Prostate gland (tissue), 2 donors: Measurements from ENCODE around the gene HOXB5. TPM values are rescaled to one million over a fixed set of nuclear protein-coding genes. Genes with fewer than 3 reads are reported as not detected.

ENCODE experiments used
- DNase-seq: peaks from one replicate; pipeline ENCODE4 v3.0.0-alpha.2; 2019; ENCODE audit warnings: low spot score
- H3K27ac ChIP-seq, 2 donors: fragments of 200-600 bp; sonication (generic); 2 replicates each; pipeline ENCODE4 v1.5.1; 2017 to 2019
- H3K27me3 ChIP-seq: fragments of 200-600 bp; sonication (generic); replicated peaks from 2 replicates; pipeline ENCODE4 v1.5.1; 2019; ENCODE audit not compliant: insufficient read depth
- H3K36me3 ChIP-seq, 2 donors: fragments of 200-600 bp; sonication (generic); 1 replicate in 1 of 2; 2 replicates in 1 of 2; pipeline versions ENCODE4 v1.5.1 to v1.8.1; 2017 to 2019
- H3K4me1 ChIP-seq: fragments of 200-600 bp; sonication (generic); replicated peaks from 2 replicates; pipeline ENCODE4 v1.5.1; 2019
- H3K4me3 ChIP-seq, 2 donors: fragments of 200-600 bp; sonication (generic); 2 replicates each; pipeline ENCODE4 v1.5.1; 2017 to 2019
- H3K9me3 ChIP-seq: fragments of 200-600 bp; sonication (generic); 2 replicates; pipeline ENCODE4 v1.5.1; 2017
- CTCF ChIP-seq, 4 experiments: fragments of 200-600 bp in 2 of 4; fragments of 450-650 bp in 2 of 4; sonication (generic) in 2 of 4; IDR thresholded peaks; 1 replicate in 3 of 4; 2 replicates in 1 of 4; pipeline ENCODE4 v1.5.1; 2016 to 2019; ENCODE audit warnings: antibody characterized with exemption in 4 of 4, mild to moderate bottlenecking in 2 of 4, moderate library complexity in 2 of 4
- POLR2A ChIP-seq: fragments of 450-650 bp; IDR thresholded peaks from one replicate; pipeline ENCODE4 v1.6.1; 2016; ENCODE audit warnings: antibody characterized with exemption, mild to moderate bottlenecking
- POLR2AphosphoS5 ChIP-seq: sonication (generic); formaldehyde crosslinking; IDR thresholded peaks from one replicate; pipeline ENCODE4 v1.6.1; 2017; ENCODE audit warnings: antibody characterized with exemption
- WGBS: methylation state at CpG from one replicate; pipeline ENCODE4 v1.1.5; 2018; 5-methylcytosine and 5-hydroxymethylcytosine counted together
- intact Hi-C: fragments of 100-400 bp; cut with DNase I; formaldehyde crosslinking; loops from one replicate; pipeline ENCODE4 v1.14.2; 2022
- total RNA-seq, 2 donors: library from RNA; depleted of rRNA; stranded (reverse); fragments of >200 nt; gene quantifications; one replicate each; pipeline ENCODE4 v1.1.0, GENCODE V29; 2016

HOXB5 gene
- total RNA-seq, 2 donors from 2014 or later: 0.36 to 1.1 TPM

GRCh38 chr17:48588528-48588927 lies 5.1 kb downstream of the HOXB5 start:
- H3K4me1 ChIP-seq: peaks cover 4% of the 10 kb centered on the region
- intact Hi-C loops: no loop called here
- H3K36me3 ChIP-seq: no peaks in the 10 kb centered on the region
- no peaks in the 10 kb centered on the region for H3K9me3 ChIP-seq
- no peak overlapping the region for H3K27ac ChIP-seq
- H3K27me3 ChIP-seq: peaks cover 24% of the 10 kb centered on the region
- no peak for TF ChIP-seq POLR2AphosphoS5
- no peak for TF ChIP-seq CTCF (IDR thresholded peaks at IDR 0.05)
- TF ChIP-seq POLR2A: no peak
- DNase-seq: no peak
- 50% methylated on average over 2 of the region's 2 CpGs for WGBS
- H3K4me3 ChIP-seq: no peak overlapping the region

- Histone ChIP-seq H3K27me3 (peaks cover 21% of the 10 kb centered on the region), H3K27ac (no peak overlapping the region), H3K4me1 (peaks cover 4% of the 10 kb centered on the region), H3K9me3 (no peaks in the 10 kb centered on the region), H3K4me3 (no peak overlapping the region), H3K36me3 (no peaks in the 10 kb centered on the region)
- 48% methylated on average over 2 of the region's 2 CpGs for WGBS
- TF ChIP-seq POLR2A (no peak), POLR2AphosphoS5 (no peak), CTCF (IDR thresholded peaks at IDR 0.05) (no peak)
- intact Hi-C loops: no loop called here
- DNase-seq: no peak
These were observed 5.5 kb downstream of the HOXB5 start for GRCh38 chr17:48588074-48588415.

- no peak overlapping the region for H3K27ac ChIP-seq
- H3K36me3 ChIP-seq: no peaks in the 10 kb centered on the region
- TF ChIP-seq POLR2AphosphoS5 (no peak), CTCF (IDR thresholded peaks at IDR 0.05) (no peak), POLR2A (no peak)
- intact Hi-C loops: no loop called here
- DNase-seq: no peak
- no peaks in the 10 kb centered on the region for H3K9me3 ChIP-seq
- peaks cover 22% of the 10 kb centered on the region for H3K27me3 ChIP-seq
- H3K4me1 ChIP-seq: peaks cover 4% of the 10 kb centered on the region
- WGBS: 58% methylated on average over 5 of the region's 5 CpGs
- H3K4me3 ChIP-seq: no peak overlapping the region
These were observed 6.1 kb downstream of the HOXB5 start for GRCh38 chr17:48587276-48588073.

GRCh38 chr17:48586355-48587258 lies 7.0 kb downstream of the HOXB5 start:
- Histone ChIP-seq H3K4me1 (peaks cover 4% of the 10 kb centered on the region), H3K27ac (no peak overlapping the region), H3K4me3 (no peak overlapping the region), H3K27me3 (peaks cover 27% of the 10 kb centered on the region), H3K36me3 (no peaks in the 10 kb centered on the region), H3K9me3 (no peaks in the 10 kb centered on the region)
- TF ChIP-seq CTCF (IDR thresholded peaks at IDR 0.05) (no peak), POLR2A (no peak)
- intact Hi-C loops: no loop called here
- DNase-seq: no peak
- WGBS: 35% methylated on average over 34 of the region's 34 CpGs
